ENCODE data around the gene TBC1D1.

TBC1D1 gene

GRCh38 chr4:37895271-37895670 is 4.4 kb downstream of the TBC1D1 start:
- TF ChIP-seq FOXP2 (optimal IDR thresholded peaks at IDR 0.05; ENCODE audit: borderline replicate concordance, extremely low read depth, extremely low read length, insufficient read depth) (no peak), SIN3A (IDR thresholded peaks at IDR 0.05; ENCODE audit: borderline replicate concordance, insufficient read depth, low read length) (no peak), REST (IDR thresholded peaks at IDR 0.05; ENCODE audit: insufficient read depth in 1 of 2, low read depth in 2 of 2, low read length in 2 of 2) (no peak), TAF1 (IDR thresholded peaks at IDR 0.05; ENCODE audit: borderline replicate concordance, insufficient read depth, low read length) (no peak), POLR2AphosphoS5 (IDR thresholded peaks at IDR 0.05; ENCODE audit: low read depth, low read length) (no peak)

GRCh38 chr4:37896206-37896860 is 5.4 kb downstream of the TBC1D1 start:
- TF ChIP-seq POLR2AphosphoS5 (IDR thresholded peaks at IDR 0.05; ENCODE audit: low read depth, low read length) (no peak), TAF1 (IDR thresholded peaks at IDR 0.05; ENCODE audit: borderline replicate concordance, insufficient read depth, low read length) (no peak), FOXP2 (optimal IDR thresholded peaks at IDR 0.05; ENCODE audit: borderline replicate concordance, extremely low read depth, extremely low read length, insufficient read depth) (no peak), REST (IDR thresholded peaks at IDR 0.05; ENCODE audit: insufficient read depth in 1 of 2, low read depth in 2 of 2, low read length in 2 of 2) (no peak), SIN3A (IDR thresholded peaks at IDR 0.05; ENCODE audit: borderline replicate concordance, insufficient read depth, low read length) (no peak)

- TF ChIP-seq TAF1 (IDR thresholded peaks at IDR 0.05; ENCODE audit: borderline replicate concordance, insufficient read depth, low read length) (no peak), POLR2AphosphoS5 (IDR thresholded peaks at IDR 0.05; ENCODE audit: low read depth, low read length) (no peak), REST (IDR thresholded peaks at IDR 0.05; ENCODE audit: insufficient read depth in 1 of 2, low read depth in 2 of 2, low read length in 2 of 2) (no peak), FOXP2 (optimal IDR thresholded peaks at IDR 0.05; ENCODE audit: borderline replicate concordance, extremely low read depth, extremely low read length, insufficient read depth) (no peak), SIN3A (IDR thresholded peaks at IDR 0.05; ENCODE audit: borderline replicate concordance, insufficient read depth, low read length) (no peak)
These were observed 11.3 kb downstream of the TBC1D1 start for GRCh38 chr4:37902212-37902611.

- TF ChIP-seq SIN3A (IDR thresholded peaks at IDR 0.05; ENCODE audit: borderline replicate concordance, insufficient read depth, low read length) (no peak), POLR2AphosphoS5 (IDR thresholded peaks at IDR 0.05; ENCODE audit: low read depth, low read length) (no peak), FOXP2 (optimal IDR thresholded peaks at IDR 0.05; ENCODE audit: borderline replicate concordance, extremely low read depth, extremely low read length, insufficient read depth) (no peak), TAF1 (IDR thresholded peaks at IDR 0.05; ENCODE audit: borderline replicate concordance, insufficient read depth, low read length) (no peak)
These were observed 12.1 kb downstream of the TBC1D1 start for GRCh38 chr4:37902738-37903693.

- TF ChIP-seq FOXP2 (optimal IDR thresholded peaks at IDR 0.05; ENCODE audit: borderline replicate concordance, extremely low read depth, extremely low read length, insufficient read depth) = no peak
- TF ChIP-seq POLR2AphosphoS5 (IDR thresholded peaks at IDR 0.05; ENCODE audit: low read depth, low read length) = no peak
- TF ChIP-seq TAF1 (IDR thresholded peaks at IDR 0.05; ENCODE audit: borderline replicate concordance, insufficient read depth, low read length) = no peak
- TF ChIP-seq REST (IDR thresholded peaks at IDR 0.05; ENCODE audit: insufficient read depth in 1 of 2, low read depth in 2 of 2, low read length in 2 of 2) = no peak
These were observed 13.0 kb downstream of the TBC1D1 start for GRCh38 chr4:37903901-37904300.
